ENCODE data around the gene BCL7B. TPM values are rescaled to one million over a fixed set of nuclear protein-coding genes. Genes with fewer than 3 reads are reported as not detected.
"Not testable (repeated sequence)": the region's sequence is repeated elsewhere in the genome, so short reads cannot be mapped to it uniquely, and the experiment has no call there.

Gene BCL7B
- total RNA-seq, 2 donors from 2014 or later, result 78.7 to 83.7 TPM

DNA sequence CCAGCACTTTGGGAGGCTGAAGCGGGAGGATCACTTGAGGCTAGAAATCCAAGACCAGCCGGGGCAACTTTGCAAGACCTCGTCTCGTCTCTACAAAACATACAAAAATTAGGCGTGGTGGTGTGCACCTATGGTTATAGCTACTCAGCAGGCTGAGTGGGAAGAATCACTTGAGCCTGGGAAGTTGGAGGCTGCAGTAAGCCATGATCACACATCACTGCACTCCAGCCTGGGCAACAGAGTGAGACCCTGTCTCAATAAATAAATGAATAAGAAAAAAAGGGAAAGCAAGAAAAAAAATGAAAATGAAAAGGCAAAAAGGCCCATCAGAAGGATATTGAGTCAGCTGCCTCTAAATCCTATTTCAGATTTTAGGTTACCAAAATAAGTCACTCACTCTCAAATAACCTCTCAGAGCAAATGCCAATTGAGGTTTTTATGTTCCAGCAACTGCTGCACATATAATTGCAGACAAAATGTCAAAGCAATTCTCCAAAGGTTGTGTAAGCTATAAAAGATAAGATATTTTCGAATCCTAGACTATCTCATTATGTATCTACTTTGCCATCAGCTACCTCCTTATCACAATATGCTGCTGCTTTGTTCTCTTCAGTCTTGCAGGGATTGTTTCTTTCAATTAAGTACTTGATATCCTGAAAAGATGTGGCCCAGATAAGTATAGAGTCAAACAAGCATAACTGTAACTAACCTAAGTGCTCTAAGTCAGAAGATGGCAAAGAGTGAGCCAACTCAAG is 40.1 kb downstream of the BCL7B start:
- no peak overlapping the region for H3K4me3 Mint-ChIP-seq
- H3K27me3 Mint-ChIP-seq, result no peaks in the 10 kb centered on the region
- peaks cover 26% of the 10 kb centered on the region for H3K36me3 Mint-ChIP-seq
- peaks cover 47 to 52% of the 10 kb centered on the region in 2 donors for H3K4me1 Mint-ChIP-seq (ENCODE audit: low read depth in 2 of 2)
- ATAC-seq (no peak), DNase-seq (ENCODE audit: low spot score) (no peak)
- peak overlapping the region; percentile 21 to 28 for H3K27ac Mint-ChIP-seq
- H3K9me3 Mint-ChIP-seq, result no peaks in the 10 kb centered on the region

DNA sequence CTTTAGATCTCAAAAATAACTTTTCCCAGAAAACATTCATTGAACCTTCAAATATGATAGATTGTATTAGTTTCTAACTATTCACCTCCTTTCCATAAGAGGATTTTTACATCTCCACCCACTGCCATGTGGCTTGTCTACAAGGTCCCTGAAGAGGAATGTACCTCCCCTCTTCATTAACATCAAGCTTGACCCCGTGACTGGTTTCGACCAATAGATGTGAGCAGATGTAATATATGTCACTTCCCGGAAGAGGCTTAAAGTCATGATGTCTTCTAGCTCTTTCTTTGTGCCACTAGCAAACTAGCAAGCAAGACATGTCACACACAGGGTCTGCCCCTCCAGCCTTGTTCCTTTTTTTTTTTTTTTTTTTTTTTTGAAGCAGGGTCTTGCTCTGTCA is 42.3 kb downstream of the BCL7B start:
- no peaks in the 10 kb centered on the region for H3K9me3 Mint-ChIP-seq
- DNase-seq (ENCODE audit: low spot score), result no peak
- no peak overlapping the region for H3K4me3 Mint-ChIP-seq
- H3K27ac Mint-ChIP-seq, result peak overlapping the region in 1 of 2 donors; percentile 28
- H3K27me3 Mint-ChIP-seq, result no peaks in the 10 kb centered on the region
- peaks cover 20% of the 10 kb centered on the region for H3K36me3 Mint-ChIP-seq
- H3K4me1 Mint-ChIP-seq (ENCODE audit: low read depth in 2 of 2), result peaks cover 34 to 37% of the 10 kb centered on the region in 2 donors
- no peak for ATAC-seq

- H3K27me3 Mint-ChIP-seq, result no peaks in the 10 kb centered on the region
- no peak for ATAC-seq
- DNase-seq (ENCODE audit: low spot score), result no peak
- H3K9me3 Mint-ChIP-seq, result no peaks in the 10 kb centered on the region
- no peak overlapping the region for H3K27ac Mint-ChIP-seq
- H3K4me1 Mint-ChIP-seq (ENCODE audit: low read depth in 2 of 2), result peaks cover 9 to 14% of the 10 kb centered on the region in 2 donors
- no peak overlapping the region for H3K4me3 Mint-ChIP-seq
- peaks cover 21% of the 10 kb centered on the region for H3K36me3 Mint-ChIP-seq
Observed at GRCh38 chr7:73512018-73512780, 45.3 kb downstream of the BCL7B start.

DNA sequence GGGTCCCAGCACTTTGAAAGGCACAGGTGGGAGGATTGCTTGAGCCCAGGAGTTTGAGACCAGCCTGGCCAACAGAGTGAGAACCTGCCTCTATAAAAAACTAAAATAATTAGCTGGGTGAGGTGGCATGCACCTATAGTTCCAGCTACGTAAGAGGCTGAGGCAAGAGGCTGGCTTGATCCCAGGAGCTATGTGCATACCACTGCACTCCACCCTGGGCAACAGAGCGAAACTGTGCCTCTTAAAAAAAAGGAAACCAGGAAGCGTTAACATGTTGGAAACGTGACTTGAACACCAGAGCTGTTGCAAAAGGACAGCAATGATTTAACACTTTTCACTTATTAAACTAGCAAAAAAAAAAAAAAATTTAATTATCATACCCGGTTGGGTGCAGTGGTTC is 48.0 kb downstream of the BCL7B start:
- H3K9me3 Mint-ChIP-seq, result no peaks in the 10 kb centered on the region
- no peak overlapping the region for H3K27ac Mint-ChIP-seq
- ATAC-seq, result no peak
- H3K4me1 Mint-ChIP-seq (ENCODE audit: low read depth in 2 of 2), result peaks cover under 1 to 8% of the 10 kb centered on the region in 2 donors
- H3K36me3 Mint-ChIP-seq, result peaks cover 25% of the 10 kb centered on the region
- no peak overlapping the region for H3K4me3 Mint-ChIP-seq
- no peaks in the 10 kb centered on the region for H3K27me3 Mint-ChIP-seq
- DNase-seq (ENCODE audit: low spot score), result no peak

DNA sequence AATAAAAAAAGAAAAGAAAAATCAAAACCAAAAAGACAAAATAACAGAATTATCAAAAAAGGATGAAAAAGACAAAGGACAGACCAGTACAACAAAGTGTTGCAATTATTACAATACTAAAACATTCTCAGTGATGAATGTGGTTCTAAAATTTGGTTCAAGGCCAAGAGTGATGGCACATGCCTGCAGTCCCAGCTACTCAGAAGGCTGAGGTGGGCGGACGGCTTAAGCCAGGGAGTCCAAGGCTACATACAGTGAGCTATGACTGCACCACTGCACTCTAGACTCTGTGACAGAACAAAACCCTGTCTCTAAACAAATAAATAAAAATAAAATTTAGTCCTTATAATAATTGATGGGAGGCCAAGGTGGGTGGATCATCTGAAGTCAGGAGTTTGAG is 49.9 kb downstream of the BCL7B start:
- peaks cover 35% of the 10 kb centered on the region for H3K36me3 Mint-ChIP-seq
- no peak overlapping the region for H3K4me3 Mint-ChIP-seq
- DNase-seq (ENCODE audit: low spot score) (no peak), ATAC-seq (no peak)
- H3K27me3 Mint-ChIP-seq, result no peaks in the 10 kb centered on the region
- H3K4me1 Mint-ChIP-seq (ENCODE audit: low read depth in 2 of 2), result peaks cover 3% of the 10 kb centered on the region in 2 donors
- H3K9me3 Mint-ChIP-seq, result no peaks in the 10 kb centered on the region
- H3K27ac Mint-ChIP-seq, result no peak overlapping the region

GRCh38 chr7:73504920-73505319 is 52.6 kb downstream of the BCL7B start:
- H3K9me3 Mint-ChIP-seq, result no peaks in the 10 kb centered on the region
- peaks cover 39% of the 10 kb centered on the region for H3K36me3 Mint-ChIP-seq
- no peaks in the 10 kb centered on the region for H3K27me3 Mint-ChIP-seq
- H3K4me1 Mint-ChIP-seq (ENCODE audit: low read depth in 2 of 2), result peaks cover 9 to 10% of the 10 kb centered on the region in 2 donors
- H3K4me3 Mint-ChIP-seq, result no peak overlapping the region
- ATAC-seq (no peak), DNase-seq (ENCODE audit: low spot score) (no peak)
- no peak overlapping the region for H3K27ac Mint-ChIP-seq

DNA sequence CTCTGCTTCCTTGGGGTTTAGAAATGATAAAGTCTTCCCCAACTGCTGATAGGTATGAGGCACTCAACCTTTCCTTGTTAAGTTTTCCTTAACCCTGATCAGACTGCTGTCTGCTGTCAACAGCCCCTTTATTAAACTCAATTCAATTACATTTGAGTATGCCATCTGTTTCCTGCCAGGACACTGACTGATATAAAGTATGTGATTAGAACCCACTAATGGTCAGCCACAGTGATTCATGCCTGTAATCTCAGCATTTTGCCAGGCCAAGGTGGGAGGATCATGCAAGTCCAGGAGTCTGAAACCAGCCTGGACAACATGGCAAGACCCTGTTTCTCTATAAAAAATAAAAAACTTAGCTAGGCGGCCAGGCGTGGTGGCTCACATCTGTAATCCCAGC is 53.5 kb downstream of the BCL7B start:
- DNase-seq (ENCODE audit: low spot score), result no peak
- H3K27me3 Mint-ChIP-seq, result no peaks in the 10 kb centered on the region
- H3K36me3 Mint-ChIP-seq, result peaks cover 39% of the 10 kb centered on the region
- no peaks in the 10 kb centered on the region for H3K9me3 Mint-ChIP-seq
- peaks cover 9 to 10% of the 10 kb centered on the region in 2 donors for H3K4me1 Mint-ChIP-seq (ENCODE audit: low read depth in 2 of 2)
- no peak overlapping the region for H3K4me3 Mint-ChIP-seq
- ATAC-seq, result no peak
- no peak overlapping the region for H3K27ac Mint-ChIP-seq

DNA sequence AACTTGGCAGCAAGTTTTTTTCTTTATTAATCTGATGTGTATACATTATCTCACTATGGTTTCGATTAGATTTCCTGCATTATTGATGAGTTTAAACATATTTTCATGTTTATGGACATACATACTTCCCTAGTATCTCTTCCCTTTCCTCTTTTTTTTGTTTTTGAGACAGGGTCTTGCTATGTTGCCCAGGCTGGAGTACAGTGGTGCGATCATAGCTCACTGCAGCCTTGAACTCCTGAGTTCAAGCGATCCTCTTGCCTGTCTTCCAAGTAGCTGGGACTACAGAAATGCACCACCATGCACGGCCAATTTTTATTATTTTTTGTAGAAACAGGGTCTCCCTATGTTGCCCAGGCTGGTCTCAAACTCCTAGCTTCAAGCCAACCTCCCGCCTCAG is 54.3 kb downstream of the BCL7B start:
- H3K36me3 Mint-ChIP-seq, result peaks cover 42% of the 10 kb centered on the region

GRCh38 chr7:73496626-73497025 is 60.9 kb downstream of the BCL7B start:
- peaks cover 49% of the 10 kb centered on the region for H3K36me3 Mint-ChIP-seq
- DNase-seq (ENCODE audit: low spot score) (no peak), ATAC-seq (no peak)
- H3K9me3 Mint-ChIP-seq, result no peaks in the 10 kb centered on the region
- no peaks in the 10 kb centered on the region for H3K27me3 Mint-ChIP-seq
- no peak overlapping the region for H3K27ac Mint-ChIP-seq
- H3K4me1 Mint-ChIP-seq (ENCODE audit: low read depth in 2 of 2), result peaks cover 6 to 23% of the 10 kb centered on the region in 2 donors
- H3K4me3 Mint-ChIP-seq, result no peak overlapping the region

More for the DNA sequence above, 54.3 kb downstream of the BCL7B start:
- H3K4me1 Mint-ChIP-seq (ENCODE audit: low read depth in 2 of 2), result peaks cover 10 to 13% of the 10 kb centered on the region in 2 donors
- no peak overlapping the region for H3K4me3 Mint-ChIP-seq
- ATAC-seq (no peak), DNase-seq (ENCODE audit: low spot score) (no peak)
- H3K9me3 Mint-ChIP-seq, result no peaks in the 10 kb centered on the region
- no peaks in the 10 kb centered on the region for H3K27me3 Mint-ChIP-seq
- H3K27ac Mint-ChIP-seq, result no peak overlapping the region

- not testable (repeated sequence) for H3K9me3 Mint-ChIP-seq; H3K27me3 Mint-ChIP-seq; ATAC-seq; DNase-seq (ENCODE audit: low spot score); H3K27ac Mint-ChIP-seq; H3K4me3 Mint-ChIP-seq
- peaks cover 0 to 17% of the 10 kb centered on the region in 2 donors for H3K4me1 Mint-ChIP-seq (ENCODE audit: low read depth in 2 of 2)
- H3K36me3 Mint-ChIP-seq, result peaks cover 43% of the 10 kb centered on the region
Observed at GRCh38 chr7:73495507-73495906, 62.0 kb downstream of the BCL7B start.

DNA sequence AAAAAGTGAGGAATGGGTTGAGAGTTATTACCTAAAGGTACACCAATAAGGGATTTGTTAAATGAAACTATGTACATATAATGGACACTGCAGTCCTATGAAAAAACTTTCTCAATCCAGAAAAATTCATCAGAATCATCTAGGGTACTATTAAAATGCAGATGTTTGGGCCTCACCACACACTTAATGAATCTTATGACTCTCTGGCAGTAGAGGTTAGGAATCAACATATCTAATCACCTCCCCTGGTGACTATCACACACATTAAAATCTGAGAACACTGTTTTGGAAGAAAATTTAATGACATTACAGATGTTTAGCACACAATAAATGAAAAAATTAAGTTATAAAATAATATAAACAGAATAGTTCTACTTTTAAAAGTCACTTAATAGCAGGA is 67.5 kb downstream of the BCL7B start:
- Mint-ChIP-seq H3K27me3 (no peaks in the 10 kb centered on the region), H3K4me1 (ENCODE audit: low read depth in 2 of 2) (peaks cover 3 to 4% of the 10 kb centered on the region in 2 donors), H3K27ac (no peak overlapping the region), H3K36me3 (peaks cover 32% of the 10 kb centered on the region), H3K4me3 (no peak overlapping the region), H3K9me3 (no peaks in the 10 kb centered on the region)
- DNase-seq (ENCODE audit: low spot score) (no peak), ATAC-seq (no peak)

DNA sequence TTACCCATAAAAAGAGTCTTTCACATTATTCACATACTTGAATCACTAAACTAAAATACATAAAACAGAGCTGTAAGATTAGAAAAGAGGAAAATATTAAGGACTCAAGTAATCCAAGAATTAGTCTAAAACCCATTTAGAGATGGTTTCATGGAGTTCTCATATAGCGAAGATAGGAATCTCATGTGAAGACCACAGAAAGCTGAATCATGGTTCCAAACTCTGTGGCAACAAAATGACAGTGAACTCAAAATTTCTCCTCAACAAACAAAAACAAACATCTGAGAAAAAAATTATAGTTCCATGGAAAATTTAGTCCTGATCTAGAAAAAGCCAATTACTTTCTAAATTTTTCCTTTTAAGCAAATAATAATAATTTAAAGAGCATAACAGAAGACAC is 70.0 kb downstream of the BCL7B start:
- no peaks in the 10 kb centered on the region for H3K27me3 Mint-ChIP-seq
- H3K4me1 Mint-ChIP-seq (ENCODE audit: low read depth in 2 of 2), result peaks cover 3 to 4% of the 10 kb centered on the region in 2 donors
- ATAC-seq, result no peak
- no peak for DNase-seq (ENCODE audit: low spot score)
- no peaks in the 10 kb centered on the region for H3K9me3 Mint-ChIP-seq
- peaks cover 14% of the 10 kb centered on the region for H3K36me3 Mint-ChIP-seq
- peak overlapping the region in 1 of 2 donors; percentile 39 for H3K27ac Mint-ChIP-seq
- no peak overlapping the region for H3K4me3 Mint-ChIP-seq
